ENCODE data around the gene EEF1AKMT3. TPM values are rescaled to one million over a fixed set of nuclear protein-coding genes. Genes with fewer than 3 reads are reported as not detected.

The EEF1AKMT3 gene
- total RNA-seq, 1 donor from 2014 or later, result 6.0 TPM

GRCh38 chr12:57829025-57829777, 56.8 kb downstream of the EEF1AKMT3 start:
- Mint-ChIP-seq H3K27ac (peak overlapping the region; percentile 48), H3K9me3 (no peaks in the 10 kb centered on the region), H3K4me3 (no peak overlapping the region), H3K36me3 (peaks cover 10% of the 10 kb centered on the region), H3K4me1 (ENCODE audit: unreplicated experiment) (peaks cover 16% of the 10 kb centered on the region), H3K27me3 (no peaks in the 10 kb centered on the region)
- TF ChIP-seq CTCF (conservative IDR thresholded peaks at IDR 0.05), result no peak
- no peak for DNase-seq (ENCODE audit: extremely low spot score, unreplicated experiment)

DNA sequence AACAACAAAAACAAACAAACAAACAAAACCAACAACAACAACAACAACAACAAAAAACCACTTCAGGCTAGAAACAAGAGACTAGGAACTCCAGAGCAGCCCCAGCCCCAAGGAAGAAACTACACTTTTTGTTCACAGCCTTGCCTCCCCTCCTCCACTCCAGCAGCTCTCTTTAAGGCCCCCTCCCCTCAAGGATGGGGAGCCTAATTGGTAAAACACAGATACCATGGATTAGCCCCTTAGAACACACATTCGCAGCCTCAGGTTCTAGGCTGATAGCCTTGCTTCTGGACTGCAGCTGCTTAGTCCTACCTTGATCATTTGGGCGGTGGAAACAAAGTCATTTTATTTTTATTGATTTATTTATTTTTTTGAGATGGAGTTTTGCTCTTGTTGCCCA, 58.0 kb downstream of the EEF1AKMT3 start:
- Mint-ChIP-seq H3K36me3 (peaks cover 4% of the 10 kb centered on the region), H3K4me3 (no peak overlapping the region), H3K27ac (no peak overlapping the region), H3K9me3 (no peaks in the 10 kb centered on the region), H3K4me1 (ENCODE audit: unreplicated experiment) (peaks cover 16% of the 10 kb centered on the region), H3K27me3 (no peaks in the 10 kb centered on the region)
- TF ChIP-seq CTCF (conservative IDR thresholded peaks at IDR 0.05), result no peak
- DNase-seq (ENCODE audit: extremely low spot score, unreplicated experiment), result no peak

Small RNA genes lying within 50 kb of the gene (microRNA-seq; reads per million reads assigned to microRNA genes)
- gene MIR26A2, result 332 reads per million, percentile 74 among the genes with 10 or more reads in this experiment
- gene MIR6759, result not detected

Other genes with a start within 250 kb of the EEF1AKMT3 start
- gene MBD6, start 249.8 kb upstream of the EEF1AKMT3 start, total RNA-seq (ENCODE audit: low replicate concordance), result 87.5 and 94.7 TPM in 2 replicates
- gene DCTN2, start 225.4 kb upstream of the EEF1AKMT3 start, total RNA-seq (ENCODE audit: low replicate concordance), result 119 and 126 TPM in 2 replicates
- 1.4 and 4.4 TPM in 2 replicates for gene KIF5A, start 222.6 kb upstream of the EEF1AKMT3 start, total RNA-seq (ENCODE audit: low replicate concordance)
- gene PIP4K2C, start 181.4 kb upstream of the EEF1AKMT3 start, total RNA-seq (ENCODE audit: low replicate concordance), result 27.6 and 35.6 TPM in 2 replicates
- 21.5 and 65.5 TPM in 2 replicates for gene DTX3, start 167.8 kb upstream of the EEF1AKMT3 start, total RNA-seq (ENCODE audit: low replicate concordance)
- gene ARHGEF25, start 161.2 kb upstream of the EEF1AKMT3 start, total RNA-seq (ENCODE audit: low replicate concordance), result 4.7 and 34.6 TPM in 2 replicates
- gene B4GALNT1, start 139.4 kb upstream of the EEF1AKMT3 start, total RNA-seq (ENCODE audit: low replicate concordance), result 0.64 and 5.9 TPM in 2 replicates
- gene OS9, start 78.5 kb upstream of the EEF1AKMT3 start, total RNA-seq (ENCODE audit: low replicate concordance), result 222 and 236 TPM in 2 replicates
- gene AGAP2, start 33.9 kb upstream of the EEF1AKMT3 start, total RNA-seq (ENCODE audit: low replicate concordance), result 0.33 and 4.1 TPM in 2 replicates
- 34.8 and 40.8 TPM in 2 replicates for gene TSPAN31, start 27.6 kb upstream of the EEF1AKMT3 start, total RNA-seq (ENCODE audit: low replicate concordance)
- gene CDK4, start 20.3 kb upstream of the EEF1AKMT3 start, total RNA-seq (ENCODE audit: low replicate concordance), result 124 and 193 TPM in 2 replicates
- 15.0 and 20.1 TPM in 2 replicates for gene MARCHF9, start 17.5 kb upstream of the EEF1AKMT3 start, total RNA-seq (ENCODE audit: low replicate concordance)
- gene CYP27B1, start 5.5 kb upstream of the EEF1AKMT3 start, total RNA-seq (ENCODE audit: low replicate concordance), result 1.4 and 2.2 TPM in 2 replicates
- 29.3 and 31.1 TPM in 2 replicates for gene METTL1, start 509 bp upstream of the EEF1AKMT3 start, total RNA-seq (ENCODE audit: low replicate concordance)
- 30.4 and 33.0 TPM in 2 replicates for gene TSFM, start 10.2 kb downstream of the EEF1AKMT3 start, total RNA-seq (ENCODE audit: low replicate concordance)
- 4.9 and 6.6 TPM in 2 replicates for gene AVIL, start 46.1 kb downstream of the EEF1AKMT3 start, total RNA-seq (ENCODE audit: low replicate concordance)
- gene CTDSP2, start 74.1 kb downstream of the EEF1AKMT3 start, total RNA-seq (ENCODE audit: low replicate concordance), result 135 and 183 TPM in 2 replicates
- 5.2 and 9.7 TPM in 2 replicates for gene ATP23, start 169.0 kb downstream of the EEF1AKMT3 start, total RNA-seq (ENCODE audit: low replicate concordance)